ENCODE data around the gene CTNNBIP1. TPM values are rescaled to one million over a fixed set of nuclear protein-coding genes. Genes with fewer than 3 reads are reported as not detected.

Gene CTNNBIP1
- total RNA-seq, 4 donors from 2014 or later, result 58.0 to 99.3 (median 75.2) TPM

DNA sequence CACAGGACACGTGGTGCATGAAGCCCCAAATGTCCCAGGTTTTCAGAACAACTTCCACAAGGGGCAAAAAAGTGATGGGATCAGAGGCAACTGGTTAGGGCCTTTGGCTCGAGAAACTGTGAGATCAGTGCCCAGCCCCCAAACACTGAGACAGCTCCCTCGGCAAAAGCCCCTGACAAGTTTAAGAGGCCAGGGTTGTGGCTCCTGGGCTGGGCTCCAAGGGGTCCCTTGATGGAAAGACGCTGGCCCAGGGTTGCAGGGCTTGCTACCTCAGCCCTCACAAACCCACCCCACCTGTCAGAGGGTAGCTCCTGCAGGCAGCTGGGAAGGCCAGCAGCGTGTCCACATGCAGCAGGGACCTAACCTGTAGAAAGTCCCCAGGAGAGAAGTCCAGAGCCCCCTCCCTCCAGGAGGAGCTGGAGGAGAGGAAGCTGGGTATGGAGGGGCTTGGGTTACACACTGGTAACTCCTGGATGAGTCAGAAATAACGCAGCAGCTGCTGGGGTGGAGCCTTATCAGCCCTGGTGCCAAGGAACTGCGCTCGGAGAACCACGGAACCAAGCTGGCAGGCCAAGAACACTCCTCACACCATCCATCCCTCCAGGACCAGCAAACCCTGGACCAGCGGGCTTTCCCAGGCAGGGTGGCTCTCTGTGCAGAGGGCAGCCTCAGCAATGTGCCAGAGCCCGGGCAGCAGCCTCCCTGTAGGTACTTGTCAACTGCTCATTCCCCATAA lies 37.5 kb downstream of the CTNNBIP1 start:
- peaks cover 10 to 11% of the 10 kb centered on the region in 2 donors for H3K36me3 ChIP-seq
- no peaks in the 10 kb centered on the region for H3K27me3 ChIP-seq
- H3K4me3 ChIP-seq (replicated peaks in 1 of 3), result no peak overlapping the region
- peaks cover 0 to 7% of the 10 kb centered on the region in 2 donors for H3K4me1 ChIP-seq
- no peak for TF ChIP-seq POLR2A (IDR thresholded peaks at IDR 0.05)
- TF ChIP-seq, protein P1, sequence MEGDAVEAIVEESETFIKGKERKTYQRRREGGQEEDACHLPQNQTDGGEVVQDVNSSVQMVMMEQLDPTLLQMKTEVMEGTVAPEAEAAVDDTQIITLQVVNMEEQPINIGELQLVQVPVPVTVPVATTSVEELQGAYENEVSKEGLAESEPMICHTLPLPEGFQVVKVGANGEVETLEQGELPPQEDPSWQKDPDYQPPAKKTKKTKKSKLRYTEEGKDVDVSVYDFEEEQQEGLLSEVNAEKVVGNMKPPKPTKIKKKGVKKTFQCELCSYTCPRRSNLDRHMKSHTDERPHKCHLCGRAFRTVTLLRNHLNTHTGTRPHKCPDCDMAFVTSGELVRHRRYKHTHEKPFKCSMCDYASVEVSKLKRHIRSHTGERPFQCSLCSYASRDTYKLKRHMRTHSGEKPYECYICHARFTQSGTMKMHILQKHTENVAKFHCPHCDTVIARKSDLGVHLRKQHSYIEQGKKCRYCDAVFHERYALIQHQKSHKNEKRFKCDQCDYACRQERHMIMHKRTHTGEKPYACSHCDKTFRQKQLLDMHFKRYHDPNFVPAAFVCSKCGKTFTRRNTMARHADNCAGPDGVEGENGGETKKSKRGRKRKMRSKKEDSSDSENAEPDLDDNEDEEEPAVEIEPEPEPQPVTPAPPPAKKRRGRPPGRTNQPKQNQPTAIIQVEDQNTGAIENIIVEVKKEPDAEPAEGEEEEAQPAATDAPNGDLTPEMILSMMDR (IDR thresholded peaks at IDR 0.05), result no peak
- intact Hi-C loops (cut with DNase I), result no loop called here
- DNase-seq, result no peak
- no peak overlapping the region for H3K27ac ChIP-seq
- no peaks in the 10 kb centered on the region for H3K9me3 ChIP-seq
- 87 to 100% methylated on average over 2 to 11 of the region's 11 CpGs for WGBS, 2 donors

DNA sequence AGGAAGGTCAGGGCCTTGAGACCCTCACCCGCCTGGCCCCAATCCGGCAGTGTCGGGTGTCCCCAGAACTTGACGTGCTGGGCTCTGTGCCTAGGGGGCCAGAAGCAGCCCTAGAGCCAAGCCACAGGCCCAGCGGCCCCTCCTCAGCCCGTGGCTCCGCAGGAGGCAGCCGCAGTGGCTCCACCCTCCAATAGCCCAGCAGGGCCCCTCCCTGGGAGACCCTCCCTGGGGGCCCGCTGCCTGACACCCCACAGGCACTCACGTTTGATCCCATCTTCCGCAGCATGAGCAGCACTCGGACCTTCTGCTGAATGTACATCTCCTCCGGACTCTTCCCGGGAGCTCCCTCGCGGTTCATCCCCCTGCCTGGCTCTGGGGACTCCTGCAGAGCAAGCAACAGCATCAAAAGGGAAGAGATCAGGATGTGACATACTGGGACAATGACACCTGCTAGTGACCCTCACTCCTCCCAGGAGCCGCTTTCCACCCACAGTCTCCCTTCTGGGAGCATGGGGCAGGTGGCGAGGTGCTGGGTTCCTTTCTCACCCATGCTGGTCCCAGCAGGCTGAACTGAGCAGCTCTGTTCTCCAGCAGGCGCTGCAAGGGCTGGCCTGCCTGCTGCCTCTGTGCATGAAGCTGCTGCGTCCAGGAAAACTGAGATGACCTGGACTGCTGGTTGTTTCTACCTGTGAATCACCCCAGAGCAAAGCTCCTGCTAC lies 38.2 kb downstream of the CTNNBIP1 start:
- TF ChIP-seq POLR2A (IDR thresholded peaks at IDR 0.05), result no peak
- TF ChIP-seq, protein P1 (IDR thresholded peaks at IDR 0.05), result no peak
- H3K36me3 ChIP-seq, result peaks cover 10 to 11% of the 10 kb centered on the region in 2 donors
- no peaks in the 10 kb centered on the region for H3K27me3 ChIP-seq
- H3K4me3 ChIP-seq (replicated peaks in 1 of 3), result no peak overlapping the region
- H3K27ac ChIP-seq, result no peak overlapping the region
- no peaks in the 10 kb centered on the region for H3K9me3 ChIP-seq
- 89 to 91% methylated on average over 13 to 16 of the region's 20 CpGs for WGBS, 2 donors
- intact Hi-C loops (cut with DNase I), result no loop called here
- DNase-seq, result no peak
- H3K4me1 ChIP-seq, result peaks cover 0 to 7% of the 10 kb centered on the region in 2 donors

DNA sequence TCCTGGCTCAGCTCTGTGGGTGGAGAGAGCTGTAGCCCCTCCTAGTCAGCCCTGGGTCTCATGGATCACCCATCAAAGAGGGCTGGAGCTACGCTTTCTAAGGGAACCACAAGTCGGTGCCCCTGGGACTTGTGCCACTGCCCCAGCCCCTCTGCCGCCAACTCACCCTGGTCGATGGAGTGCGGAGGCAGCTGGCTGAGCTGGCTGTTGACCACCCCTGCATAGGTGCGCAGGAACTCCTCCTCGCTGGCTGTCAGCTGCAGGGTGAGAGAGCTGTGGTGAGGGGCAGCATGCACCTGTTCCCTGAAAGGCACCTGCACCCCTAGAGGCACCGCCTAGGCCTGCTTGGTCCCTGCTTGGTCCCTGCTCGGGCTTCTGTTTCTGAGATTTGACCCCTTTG lies 39.0 kb downstream of the CTNNBIP1 start:
- H3K4me3 ChIP-seq (replicated peaks in 1 of 3), result no peak overlapping the region
- 91% methylated on average over 5 to 9 of the region's 9 CpGs for WGBS, 2 donors
- H3K4me1 ChIP-seq, result peaks cover 0 to 7% of the 10 kb centered on the region in 2 donors
- no peaks in the 10 kb centered on the region for H3K27me3 ChIP-seq
- DNase-seq, result no peak
- no peaks in the 10 kb centered on the region for H3K9me3 ChIP-seq
- intact Hi-C loops (cut with DNase I), result no loop called here
- no peak overlapping the region for H3K27ac ChIP-seq
- H3K36me3 ChIP-seq, result peaks cover 10 to 11% of the 10 kb centered on the region in 2 donors
- no peak for TF ChIP-seq POLR2A (IDR thresholded peaks at IDR 0.05)
- TF ChIP-seq, protein P1 (IDR thresholded peaks at IDR 0.05), result no peak

DNA sequence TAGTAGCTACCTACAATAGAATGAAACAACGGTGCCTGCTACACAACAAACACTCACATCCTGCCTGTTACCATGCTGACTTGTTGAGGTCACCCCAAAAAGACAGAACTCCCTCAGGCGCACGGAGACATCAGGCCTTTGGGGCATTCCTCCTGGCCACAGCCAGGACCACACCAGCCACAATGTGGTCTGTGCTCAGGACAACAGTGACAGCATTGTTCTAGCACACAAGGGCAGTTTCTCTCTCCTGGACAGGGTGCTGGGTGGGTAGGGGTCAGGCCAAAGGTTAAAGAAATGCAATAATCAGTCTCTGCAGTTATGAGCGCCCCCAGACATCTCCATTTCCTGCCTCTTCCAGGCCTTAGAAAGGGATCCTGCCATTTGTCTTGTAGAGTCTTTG lies 39.5 kb downstream of the CTNNBIP1 start:
- WGBS, 2 donors, result 89 to 94% methylated on average over 4 of the region's 4 CpGs
- TF ChIP-seq, protein P1 (IDR thresholded peaks at IDR 0.05), result no peak
- TF ChIP-seq POLR2A (IDR thresholded peaks at IDR 0.05), result no peak
- Histone ChIP-seq H3K36me3 (peaks cover 10 to 11% of the 10 kb centered on the region in 2 donors), H3K27me3 (no peaks in the 10 kb centered on the region), H3K27ac (no peak overlapping the region), H3K4me3 (replicated peaks in 1 of 3) (no peak overlapping the region), H3K4me1 (peaks cover 0 to 7% of the 10 kb centered on the region in 2 donors), H3K9me3 (no peaks in the 10 kb centered on the region)
- DNase-seq, result no peak
- intact Hi-C loops (cut with DNase I), result no loop called here

DNA sequence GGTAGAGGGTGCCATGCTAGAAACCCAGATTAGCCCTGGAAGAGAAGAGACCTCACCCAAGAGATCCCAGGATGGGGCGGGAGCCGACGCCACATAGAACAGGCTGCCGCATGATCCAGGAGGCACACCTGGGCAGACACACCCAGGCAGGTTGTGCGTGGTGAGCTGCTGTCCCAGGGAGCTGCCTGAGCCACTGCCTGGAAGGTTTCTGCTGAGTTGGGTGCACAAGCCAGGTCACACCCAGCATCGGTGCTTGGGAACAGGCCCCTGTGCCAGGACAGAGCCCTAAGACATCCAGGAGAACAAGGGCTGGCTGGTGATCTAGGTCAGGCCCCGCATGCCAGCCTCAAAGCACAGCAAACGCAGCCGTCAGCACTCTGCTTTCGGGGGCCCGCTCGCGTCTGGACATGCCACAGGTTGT lies 40.2 kb downstream of the CTNNBIP1 start:
- no peak for DNase-seq
- Histone ChIP-seq H3K36me3 (peaks cover 10 to 11% of the 10 kb centered on the region in 2 donors), H3K27me3 (no peaks in the 10 kb centered on the region), H3K4me3 (replicated peaks in 1 of 3) (no peak overlapping the region), H3K9me3 (no peaks in the 10 kb centered on the region), H3K4me1 (peaks cover 0 to 3% of the 10 kb centered on the region in 2 donors), H3K27ac (no peak overlapping the region)
- WGBS, 2 donors, result 85 to 95% methylated on average over 11 to 12 of the region's 13 CpGs
- intact Hi-C loops (cut with DNase I), result no loop called here
- TF ChIP-seq, protein P1 (IDR thresholded peaks at IDR 0.05), result no peak
